ENCODE measurements around the gene AP5S1. TPM values are rescaled to one million over a fixed set of nuclear protein-coding genes. Genes with fewer than 3 reads are reported as not detected.

Gene AP5S1
- total and polyA plus RNA-seq, 10 of the 15 experiments (the other 5 are each of a cell fraction or from before 2014, with no cell fraction given): 3.8 to 13.2 (median 7.8) TPM

- no peak for TF ChIP-seq BCL3 (IDR thresholded peaks at IDR 0.05; ENCODE audit: borderline replicate concordance, insufficient read depth, low read depth, low read length, poor library complexity, severe bottlenecking)
- no peak for TF ChIP-seq BRCA1 (IDR thresholded peaks at IDR 0.05; ENCODE audit: low read depth, low read length)
- TF ChIP-seq SIN3A (IDR thresholded peaks at IDR 0.05; ENCODE audit: low read depth, low read length): peak; percentile 87
- TF ChIP-seq POLR2A (IDR thresholded peaks at IDR 0.05; ENCODE audit: low read depth, low read length): peak; percentile 32; the same call in 1 of the 2 replicates
- peak; percentile 65; the same call in 1 of the 2 replicates for TF ChIP-seq MAX (IDR thresholded peaks at IDR 0.05; ENCODE audit: low read depth, low read length)
- TF ChIP-seq HCFC1 (IDR thresholded peaks at IDR 0.05; ENCODE audit: low read length): peak; percentile 83
- peak; percentile 13; the same call in 1 of the 2 replicates for TF ChIP-seq SMC3 (IDR thresholded peaks at IDR 0.05; ENCODE audit: borderline replicate concordance, low read length)
- peak; percentile 86 for TF ChIP-seq BMI1 (IDR thresholded peaks at IDR 0.05; ENCODE audit: borderline replicate concordance)
- TF ChIP-seq CREB1 (IDR thresholded peaks at IDR 0.05; ENCODE audit: low read depth): 0 out of 2 replicates have a peak, but pooled peaks have one; percentile 9
- TF ChIP-seq, protein P1, sequence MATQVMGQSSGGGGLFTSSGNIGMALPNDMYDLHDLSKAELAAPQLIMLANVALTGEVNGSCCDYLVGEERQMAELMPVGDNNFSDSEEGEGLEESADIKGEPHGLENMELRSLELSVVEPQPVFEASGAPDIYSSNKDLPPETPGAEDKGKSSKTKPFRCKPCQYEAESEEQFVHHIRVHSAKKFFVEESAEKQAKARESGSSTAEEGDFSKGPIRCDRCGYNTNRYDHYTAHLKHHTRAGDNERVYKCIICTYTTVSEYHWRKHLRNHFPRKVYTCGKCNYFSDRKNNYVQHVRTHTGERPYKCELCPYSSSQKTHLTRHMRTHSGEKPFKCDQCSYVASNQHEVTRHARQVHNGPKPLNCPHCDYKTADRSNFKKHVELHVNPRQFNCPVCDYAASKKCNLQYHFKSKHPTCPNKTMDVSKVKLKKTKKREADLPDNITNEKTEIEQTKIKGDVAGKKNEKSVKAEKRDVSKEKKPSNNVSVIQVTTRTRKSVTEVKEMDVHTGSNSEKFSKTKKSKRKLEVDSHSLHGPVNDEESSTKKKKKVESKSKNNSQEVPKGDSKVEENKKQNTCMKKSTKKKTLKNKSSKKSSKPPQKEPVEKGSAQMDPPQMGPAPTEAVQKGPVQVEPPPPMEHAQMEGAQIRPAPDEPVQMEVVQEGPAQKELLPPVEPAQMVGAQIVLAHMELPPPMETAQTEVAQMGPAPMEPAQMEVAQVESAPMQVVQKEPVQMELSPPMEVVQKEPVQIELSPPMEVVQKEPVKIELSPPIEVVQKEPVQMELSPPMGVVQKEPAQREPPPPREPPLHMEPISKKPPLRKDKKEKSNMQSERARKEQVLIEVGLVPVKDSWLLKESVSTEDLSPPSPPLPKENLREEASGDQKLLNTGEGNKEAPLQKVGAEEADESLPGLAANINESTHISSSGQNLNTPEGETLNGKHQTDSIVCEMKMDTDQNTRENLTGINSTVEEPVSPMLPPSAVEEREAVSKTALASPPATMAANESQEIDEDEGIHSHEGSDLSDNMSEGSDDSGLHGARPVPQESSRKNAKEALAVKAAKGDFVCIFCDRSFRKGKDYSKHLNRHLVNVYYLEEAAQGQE (IDR thresholded peaks at IDR 0.05; ENCODE audit: low read depth, low read length): no peak
- no peak for TF ChIP-seq PML (IDR thresholded peaks at IDR 0.05; ENCODE audit: low read length)
- TF ChIP-seq IKZF1 (conservative IDR thresholded peaks at IDR 0.05): peak; percentile 83
- no peak for TF ChIP-seq BCLAF1 (IDR thresholded peaks at IDR 0.05)
- TF ChIP-seq SIX5 (IDR thresholded peaks at IDR 0.05; ENCODE audit: low read depth, low read length, severe bottlenecking): peak; percentile 87
- TF ChIP-seq PAX5 (IDR thresholded peaks at IDR 0.05; ENCODE audit: borderline replicate concordance, low read depth, low read length): no peak
- peak; percentile 95 for TF ChIP-seq MXI1 (IDR thresholded peaks at IDR 0.05; ENCODE audit: low read depth, low read length)
- no peak for TF ChIP-seq DPF2 (IDR thresholded peaks at IDR 0.05)
These were observed 39.0 kb upstream of the AP5S1 start, which contains the start of gene SPEF1 (continued) for GRCh38 chr20:3781153-3781910.
